ENCODE measurements around the gene TCEAL7.
"Not testable (repeated sequence)": the region's sequence is repeated elsewhere in the genome, so short reads cannot be mapped to it uniquely, and the experiment has no call there.

TCEAL7 gene

GRCh38 chrX:103329991-103330390 lies at the start of gene TCEAL7:
TSS of gene TCEAL7 (plus strand) at chrX:103330239. CDS start at chrX:103331404, 1,165 bp downstream.
- DNase-seq (ENCODE audit: low read depth in 2 of 3, low spot score in 2 of 3), result no peak

GRCh38 chrX:103293118-103293517 lies 36.9 kb upstream of the TCEAL7 start:
- no peak for DNase-seq (ENCODE audit: low read depth in 2 of 3, low spot score in 2 of 3)

GRCh38 chrX:103304705-103305104 lies 25.3 kb upstream of the TCEAL7 start:
- no peak for DNase-seq (ENCODE audit: low read depth in 2 of 3, low spot score in 2 of 3)

GRCh38 chrX:103305666-103306065 lies 24.4 kb upstream of the TCEAL7 start:
- not testable (repeated sequence) for DNase-seq (ENCODE audit: low read depth in 2 of 3, low spot score in 2 of 3)

GRCh38 chrX:103309860-103310554 lies 20.0 kb upstream of the TCEAL7 start:
- no peak for DNase-seq (ENCODE audit: low read depth in 2 of 3, low spot score in 2 of 3)

GRCh38 chrX:103310555-103311398 lies 19.3 kb upstream of the TCEAL7 start, which contains the start of gene BEX2:
TSS of gene BEX2 (minus strand) at chrX:103310990. CDS start at chrX:103309976, 1,014 bp downstream.
- DNase-seq (ENCODE audit: low read depth in 2 of 3, low spot score in 2 of 3), result peak; percentile 23 to 39 (median 33)

- DNase-seq (ENCODE audit: low read depth in 2 of 3, low spot score in 2 of 3), result no peak
Observed at GRCh38 chrX:103311399-103311780, 18.6 kb upstream of the TCEAL7 start.

- no peak for DNase-seq (ENCODE audit: low read depth in 2 of 3, low spot score in 2 of 3)
Observed at GRCh38 chrX:103330681-103331288, 746 bp downstream of the TCEAL7 start.

- no peak for DNase-seq (ENCODE audit: low read depth in 2 of 3, low spot score in 2 of 3)
Observed at GRCh38 chrX:103338663-103339062, 8.6 kb downstream of the TCEAL7 start.

- DNase-seq (ENCODE audit: low read depth in 2 of 3, low spot score in 2 of 3), result no peak
Observed at GRCh38 chrX:103343105-103343504, 13.1 kb downstream of the TCEAL7 start.

- DNase-seq (ENCODE audit: low read depth in 2 of 3, low spot score in 2 of 3), result no peak
Observed at GRCh38 chrX:103344606-103345005, 14.6 kb downstream of the TCEAL7 start.

GRCh38 chrX:103347682-103348397 lies 17.8 kb downstream of the TCEAL7 start:
- DNase-seq (ENCODE audit: low read depth in 2 of 3, low spot score in 2 of 3), result no peak

- no peak for DNase-seq (ENCODE audit: low read depth in 2 of 3, low spot score in 2 of 3)
Observed at GRCh38 chrX:103356130-103356798, 26.2 kb downstream of the TCEAL7 start, which contains the start of gene TCEAL9. TSS of gene TCEAL9 (plus strand) at chrX:103356506. CDS start at chrX:103357685, 1,179 bp downstream.

GRCh38 chrX:103356858-103357257 lies 26.8 kb downstream of the TCEAL7 start:
- DNase-seq (ENCODE audit: low read depth in 2 of 3, low spot score in 2 of 3), result no peak

GRCh38 chrX:103357871-103358270 lies 27.8 kb downstream of the TCEAL7 start:
- DNase-seq (ENCODE audit: low read depth in 2 of 3, low spot score in 2 of 3), result no peak

- DNase-seq (ENCODE audit: low read depth in 2 of 3, low spot score in 2 of 3), result not testable (repeated sequence)
Observed at GRCh38 chrX:103359605-103360004, 29.6 kb downstream of the TCEAL7 start.

GRCh38 chrX:103360092-103360491 lies 30.1 kb downstream of the TCEAL7 start:
- no peak for DNase-seq (ENCODE audit: low read depth in 2 of 3, low spot score in 2 of 3)

GRCh38 chrX:103360916-103361315 lies 30.9 kb downstream of the TCEAL7 start:
- no peak for DNase-seq (ENCODE audit: low read depth in 2 of 3, low spot score in 2 of 3)

GRCh38 chrX:103361798-103362197 lies 31.8 kb downstream of the TCEAL7 start:
- no peak for DNase-seq (ENCODE audit: low read depth in 2 of 3, low spot score in 2 of 3)

- DNase-seq (ENCODE audit: low read depth in 2 of 3, low spot score in 2 of 3), result no peak
Observed at GRCh38 chrX:103362474-103362873, 32.4 kb downstream of the TCEAL7 start.
